ENCODE data around the gene TNFRSF6B.
"Not testable (repeated sequence)": the region's sequence is repeated elsewhere in the genome, so short reads cannot be mapped to it uniquely, and the experiment has no call there.

TNFRSF6B gene

GRCh38 chr20:63696628-63697356, at the start of gene TNFRSF6B:
TNFRSF6B (plus strand) TSS chr20:63696652; CDS start chr20:63696768, 116 bp downstream.
- DNase-seq (ENCODE audit: low read depth), result no peak

GRCh38 chr20:63648190-63648589, 48.3 kb upstream of the TNFRSF6B start:
- DNase-seq (ENCODE audit: low read depth), result no peak

GRCh38 chr20:63648895-63649589, 47.4 kb upstream of the TNFRSF6B start:
- no peak for DNase-seq (ENCODE audit: low read depth)

- not testable (repeated sequence) for DNase-seq (ENCODE audit: low read depth)
Measured at GRCh38 chr20:63650486-63650885, 46.0 kb upstream of the TNFRSF6B start.

- DNase-seq (ENCODE audit: low read depth), result peak; percentile 32
Measured at GRCh38 chr20:63651942-63652191, 44.6 kb upstream of the TNFRSF6B start.

GRCh38 chr20:63652192-63652980, 44.1 kb upstream of the TNFRSF6B start:
- DNase-seq (ENCODE audit: low read depth), result peak; percentile 46

- peak; percentile 66 for DNase-seq (ENCODE audit: low read depth)
Measured at GRCh38 chr20:63653041-63653973, 43.1 kb upstream of the TNFRSF6B start, which contains the start of gene STMN3. STMN3 (minus strand) TSS chr20:63653424; CDS start chr20:63653345, 79 bp downstream.

- DNase-seq (ENCODE audit: low read depth), result no peak
Measured at GRCh38 chr20:63653974-63654668, 42.3 kb upstream of the TNFRSF6B start.

- DNase-seq (ENCODE audit: low read depth), result no peak
Measured at GRCh38 chr20:63655249-63655648, 41.2 kb upstream of the TNFRSF6B start.

GRCh38 chr20:63656451-63656850, 40.0 kb upstream of the TNFRSF6B start:
- no peak for DNase-seq (ENCODE audit: low read depth)

- DNase-seq (ENCODE audit: low read depth), result no peak
Measured at GRCh38 chr20:63657260-63657936, 39.1 kb upstream of the TNFRSF6B start.

- peak; percentile 74 for DNase-seq (ENCODE audit: low read depth)
Measured at GRCh38 chr20:63657937-63658748, 38.3 kb upstream of the TNFRSF6B start, which contains the start of gene RTEL1. RTEL1 (plus strand) TSS chr20:63658312; CDS start chr20:63659403, 1,091 bp downstream.

GRCh38 chr20:63658749-63659187, 37.7 kb upstream of the TNFRSF6B start:
- DNase-seq (ENCODE audit: low read depth), result no peak

GRCh38 chr20:63659370-63659769, 37.1 kb upstream of the TNFRSF6B start:
- no peak for DNase-seq (ENCODE audit: low read depth)

GRCh38 chr20:63660174-63660573, 36.3 kb upstream of the TNFRSF6B start:
- not testable (repeated sequence) for DNase-seq (ENCODE audit: low read depth)

- DNase-seq (ENCODE audit: low read depth), result no peak
Measured at GRCh38 chr20:63660622-63661021, 35.8 kb upstream of the TNFRSF6B start.

- no peak for DNase-seq (ENCODE audit: low read depth)
Measured at GRCh38 chr20:63661108-63661507, 35.3 kb upstream of the TNFRSF6B start.

GRCh38 chr20:63661959-63662812, 34.3 kb upstream of the TNFRSF6B start:
- DNase-seq (ENCODE audit: low read depth), result no peak

Data from T-helper 22 cell (primary cell).